ENCODE measurements around the gene NT5DC1. TPM values are rescaled to one million over a fixed set of nuclear protein-coding genes. Genes with fewer than 3 reads are reported as not detected.
"Not testable (repeated sequence)": the region's sequence is repeated elsewhere in the genome, so short reads cannot be mapped to it uniquely, and the experiment has no call there.

Gene NT5DC1
- polyA plus RNA-seq, 2 of the 4 experiments (the other 2 are of a cell fraction) = 26.9 to 31.5 TPM

GRCh38 chr6:116282698-116283097 is 182.0 kb downstream of the NT5DC1 start:
- no peaks in the 10 kb centered on the region for H3K9me3 ChIP-seq
- no peak overlapping the region for H3K4me2 ChIP-seq
- 45% methylated on average over 2 of the region's 2 CpGs for WGBS (ENCODE audit: missing lambda C conversion rate)
- H3K4me3 ChIP-seq = no peak overlapping the region
- TF ChIP-seq POLR2A (IDR thresholded peaks at IDR 0.05; ENCODE audit: low read length) (no peak), NPAS2 (CRISPR knock-in tag; IDR thresholded peaks at IDR 0.05; ENCODE audit: borderline replicate concordance) (no peak), HES2 (IDR thresholded peaks at IDR 0.05) (no peak), NFE2L2 (conservative IDR thresholded peaks at IDR 0.05; ENCODE audit: low read length) (no peak), ESRRA (IDR thresholded peaks at IDR 0.05; ENCODE audit: borderline replicate concordance, low read length) (no peak), RARB (CRISPR knock-in tag; IDR thresholded peaks at IDR 0.05) (no peak), NR3C1 (IDR thresholded peaks at IDR 0.05) (no peak), GATA3 (IDR thresholded peaks at IDR 0.05; ENCODE audit: borderline replicate concordance) (no peak), RFX5 (IDR thresholded peaks at IDR 0.05) (no peak), HOXA7 (CRISPR knock-in tag; IDR thresholded peaks at IDR 0.05) (no peak), CHD2 (IDR thresholded peaks at IDR 0.05; ENCODE audit: low read length, partially characterized antibody) (no peak), EHMT2 (IDR thresholded peaks at IDR 0.05; ENCODE audit: low read depth) (no peak), KDM5A (IDR thresholded peaks at IDR 0.05) (no peak), ELK1 (IDR thresholded peaks at IDR 0.05; ENCODE audit: low read depth, low read length) (no peak), CEBPB (IDR thresholded peaks at IDR 0.05) (no peak), ZC3H11A (IDR thresholded peaks at IDR 0.05) (no peak)
- H3K4me1 ChIP-seq = peaks cover 16% of the 10 kb centered on the region
- H3K27ac ChIP-seq = no peak overlapping the region
- FAIRE-seq (no peak), DNase-seq (ENCODE audit: low read depth in 1 of 2, low spot score in 1 of 2) (no peak), ATAC-seq (no peak)
- CTCF ChIA-PET = interaction anchor here (0.8 to 1.6 kb wide), 2 partner anchors 14 to 278 kb away, joined by 3 to 4 read pairs; no protein-coding TSS in a partner anchor
- POLR2A ChIA-PET = interaction anchor here (1.0 kb wide), 1 partner anchor 289 kb away, joined by 4 read pairs; the partner anchor contains the start of gene RWDD1

GRCh38 chr6:116283191-116283590 is 182.5 kb downstream of the NT5DC1 start:
- ChIA-PET CTCF (interaction anchor here (0.8 to 1.6 kb wide), 2 partner anchors 14 to 278 kb away, joined by 3 to 4 read pairs; no protein-coding TSS in a partner anchor), POLR2A (interaction anchor here (1.0 kb wide), 1 partner anchor 288 kb away, joined by 4 read pairs; the partner anchor contains the start of gene RWDD1)
- Histone ChIP-seq H3K27ac (no peak overlapping the region), H3K9me3 (no peaks in the 10 kb centered on the region), H3K4me3 (no peak overlapping the region), H3K4me2 (no peak overlapping the region), H3K4me1 (peaks cover 11% of the 10 kb centered on the region)
- DNase-seq (ENCODE audit: low read depth in 1 of 2, low spot score in 1 of 2) (no peak), ATAC-seq (no peak), FAIRE-seq (no peak)
- 75% methylated on average over 1 of the region's 1 CpG for WGBS (ENCODE audit: missing lambda C conversion rate)
- TF ChIP-seq NPAS2 (CRISPR knock-in tag; IDR thresholded peaks at IDR 0.05; ENCODE audit: borderline replicate concordance) (no peak), CBX2 (IDR thresholded peaks at IDR 0.05; ENCODE audit: borderline replicate concordance, low read depth) (no peak), HES2 (IDR thresholded peaks at IDR 0.05) (no peak), EHF (CRISPR knock-in tag; IDR thresholded peaks at IDR 0.05) (no peak)

DNA sequence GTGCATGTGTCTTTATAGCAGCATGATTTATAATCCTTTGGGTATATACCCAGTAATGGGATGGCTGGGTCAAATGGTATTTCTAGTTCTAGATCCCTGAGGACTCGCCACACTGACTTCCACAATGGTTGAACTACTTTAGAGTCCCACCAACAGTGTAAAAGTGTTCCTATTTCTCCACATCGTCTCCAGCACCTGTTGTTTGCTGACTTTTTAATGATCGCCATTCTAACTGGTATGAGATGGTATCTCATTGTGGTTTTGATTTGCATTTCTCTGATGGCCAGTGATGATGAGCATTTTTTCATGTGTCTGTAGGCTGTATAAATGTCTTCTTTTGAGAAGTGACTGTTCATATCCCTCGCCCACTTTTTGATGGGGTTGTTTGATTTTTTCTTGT is 184.3 kb downstream of the NT5DC1 start:
- ATAC-seq; CTCF ChIA-PET; DNase-seq (ENCODE audit: low read depth in 1 of 2, low spot score in 1 of 2); H3K4me1 ChIP-seq; H3K4me2 ChIP-seq; FAIRE-seq; H3K9me3 ChIP-seq; POLR2A ChIA-PET; H3K4me3 ChIP-seq; H3K27ac ChIP-seq: not testable (repeated sequence)
- 59% methylated on average over 4 of the region's 4 CpGs for whole genome bisulfite sequencing (ENCODE audit: missing lambda C conversion rate)

- POLR2A ChIA-PET = interaction anchor here (1.7 to 1.8 kb wide), 2 partner anchors 8 to 85 kb away, joined by 5 to 6 read pairs; partner anchors contain the start of gene TSPYL1
- ATAC-seq = no peak
- H3K9me3 ChIP-seq = no peaks in the 10 kb centered on the region
These were observed 186.2 kb downstream of the NT5DC1 start for GRCh38 chr6:116286773-116287358.

More at GRCh38 chr6:116286773-116287358, 186.2 kb downstream of the NT5DC1 start:
- Histone ChIP-seq H3K27ac (no peak overlapping the region), H3K4me2 (no peak overlapping the region), H3K4me1 (no peaks in the 10 kb centered on the region), H3K4me3 (no peak overlapping the region)
- CTCF ChIA-PET = interaction anchor here (0.5 to 3.3 kb wide), 40 partner anchors 9 to 492 kb away, joined by 3 to 34 read pairs (median 5); partner anchors contain the start of genes DSE, RSPH4A, RWDD1 and TSPYL1
- TF ChIP-seq RCOR1 (IDR thresholded peaks at IDR 0.05; ENCODE audit: low read depth, low read length) (no peak), ELK1 (IDR thresholded peaks at IDR 0.05; ENCODE audit: low read depth, low read length) (no peak), ZC3H11A (IDR thresholded peaks at IDR 0.05) (no peak), RARB (CRISPR knock-in tag; IDR thresholded peaks at IDR 0.05) (no peak), BHLHE40 (IDR thresholded peaks at IDR 0.05; ENCODE audit: low read depth, low read length) (no peak), JUN (IDR thresholded peaks at IDR 0.05) (no peak), TP53 (CRISPR knock-in tag; IDR thresholded peaks at IDR 0.05) (no peak), HOXB13 (CRISPR knock-in tag; IDR thresholded peaks at IDR 0.05; ENCODE audit: low read depth) (no peak), KDM1A (IDR thresholded peaks at IDR 0.05; ENCODE audit: low read depth) (no peak), NPAS2 (CRISPR knock-in tag; IDR thresholded peaks at IDR 0.05; ENCODE audit: borderline replicate concordance) (no peak), ESRRA (IDR thresholded peaks at IDR 0.05; ENCODE audit: borderline replicate concordance, low read length) (no peak), POLR2A (IDR thresholded peaks at IDR 0.05; ENCODE audit: low read length) (no peak), ZSCAN20 (CRISPR knock-in tag; IDR thresholded peaks at IDR 0.05) (no peak), EHMT2 (IDR thresholded peaks at IDR 0.05; ENCODE audit: low read depth) (no peak), KDM5A (IDR thresholded peaks at IDR 0.05) (no peak), FOSB (CRISPR knock-in tag; IDR thresholded peaks at IDR 0.05) (no peak)
- TF ChIP-seq, protein P1, sequence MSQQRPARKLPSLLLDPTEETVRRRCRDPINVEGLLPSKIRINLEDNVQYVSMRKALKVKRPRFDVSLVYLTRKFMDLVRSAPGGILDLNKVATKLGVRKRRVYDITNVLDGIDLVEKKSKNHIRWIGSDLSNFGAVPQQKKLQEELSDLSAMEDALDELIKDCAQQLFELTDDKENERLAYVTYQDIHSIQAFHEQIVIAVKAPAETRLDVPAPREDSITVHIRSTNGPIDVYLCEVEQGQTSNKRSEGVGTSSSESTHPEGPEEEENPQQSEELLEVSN (IDR thresholded peaks at IDR 0.05; ENCODE audit: borderline replicate concordance, low read depth) = no peak
- 6% methylated on average over 1 of the region's 1 CpG for WGBS (ENCODE audit: missing lambda C conversion rate)
- DNase-seq (ENCODE audit: low read depth in 1 of 2, low spot score in 1 of 2) (no peak), FAIRE-seq (no peak)

All from A549 (cell line).